GM18499 (cell line): ENCODE measurements around the gene IL1R1.
"Not testable (repeated sequence)": the region's sequence is repeated elsewhere in the genome, so short reads cannot be mapped to it uniquely, and the experiment has no call there.

ENCODE experiments used
- ATAC-seq: cut with Tn5 transposase; IDR thresholded peaks from one replicate; pipeline ENCODE4 v1.9.1; 2021; ENCODE audit warnings: moderate number of reproducible peaks; ENCODE audit not compliant: insufficient read depth, unreplicated experiment

Gene IL1R1

GRCh38 chr2:102110596-102111334, 31.8 kb upstream of the IL1R1 start:
- no peak for ATAC-seq

- ATAC-seq = no peak
These were observed 30.7 kb upstream of the IL1R1 start for GRCh38 chr2:102111823-102112222.

- no peak for ATAC-seq
These were observed 30.3 kb upstream of the IL1R1 start for GRCh38 chr2:102112271-102112670.

- ATAC-seq = no peak
These were observed 29.6 kb upstream of the IL1R1 start for GRCh38 chr2:102112692-102113665.

- ATAC-seq = no peak
These were observed 28.2 kb upstream of the IL1R1 start for GRCh38 chr2:102114290-102114721.

- no peak for ATAC-seq
These were observed 27.6 kb upstream of the IL1R1 start for GRCh38 chr2:102114851-102115497.

GRCh38 chr2:102116630-102117471, 25.7 kb upstream of the IL1R1 start:
- ATAC-seq = no peak

- ATAC-seq = no peak
These were observed 25.1 kb upstream of the IL1R1 start for GRCh38 chr2:102117472-102117858.

GRCh38 chr2:102119255-102119654, 23.3 kb upstream of the IL1R1 start:
- no peak for ATAC-seq

GRCh38 chr2:102120261-102120660, 22.3 kb upstream of the IL1R1 start:
- no peak for ATAC-seq

GRCh38 chr2:102120701-102121159, 21.8 kb upstream of the IL1R1 start:
- no peak for ATAC-seq

- ATAC-seq = no peak
These were observed 20.4 kb upstream of the IL1R1 start for GRCh38 chr2:102122115-102122514.

- no peak for ATAC-seq
These were observed 19.6 kb upstream of the IL1R1 start for GRCh38 chr2:102122909-102123308.

- not testable (repeated sequence) for ATAC-seq
These were observed 18.1 kb upstream of the IL1R1 start for GRCh38 chr2:102124421-102124820.

GRCh38 chr2:102126169-102126568, 16.4 kb upstream of the IL1R1 start:
- no peak for ATAC-seq

- no peak for ATAC-seq
These were observed 15.9 kb upstream of the IL1R1 start for GRCh38 chr2:102126660-102127059.

- no peak for ATAC-seq
These were observed 13.5 kb upstream of the IL1R1 start for GRCh38 chr2:102129082-102129481.

GRCh38 chr2:102129951-102130646, 12.4 kb upstream of the IL1R1 start:
- no peak for ATAC-seq

GRCh38 chr2:102130647-102130991, 11.9 kb upstream of the IL1R1 start:
- ATAC-seq = no peak
